Ishikawa (cell line): ENCODE measurements around the gene SH3RF3.

Experiments
- CEBPB ChIP-seq: IDR thresholded peaks from 2 replicates; pipeline ENCODE4 v1.6.1; 2012
- CREB1 ChIP-seq: IDR thresholded peaks from 2 replicates; pipeline ENCODE4 v1.6.1; 2012; ENCODE audit warnings: low read depth
- EGR1 ChIP-seq: IDR thresholded peaks from 2 replicates; pipeline ENCODE4 v1.6.1; 2012
- EP300 ChIP-seq: IDR thresholded peaks from 2 replicates; pipeline ENCODE4 v1.6.1; 2012; ENCODE audit warnings: borderline replicate concordance
- FOXM1 ChIP-seq: IDR thresholded peaks from 2 replicates; pipeline ENCODE4 v1.6.1; 2012; ENCODE audit warnings: low read depth, borderline replicate concordance
- NFIC ChIP-seq: IDR thresholded peaks from 2 replicates; pipeline ENCODE4 v1.6.1; 2012
- RAD21 ChIP-seq: IDR thresholded peaks from 2 replicates; pipeline ENCODE4 v1.6.1; 2012; ENCODE audit warnings: low read depth
- TAF1 ChIP-seq: IDR thresholded peaks from 2 replicates; pipeline ENCODE4 v1.6.1; 2012; ENCODE audit warnings: low read depth, mild to moderate bottlenecking
- TCF12 ChIP-seq: IDR thresholded peaks from 2 replicates; pipeline ENCODE4 v1.6.1; 2012; ENCODE audit warnings: low read depth
- TEAD4 ChIP-seq: IDR thresholded peaks from 2 replicates; pipeline ENCODE4 v1.6.1; 2012
- YY1 ChIP-seq: IDR thresholded peaks from 2 replicates; pipeline ENCODE4 v1.6.1; 2012; ENCODE audit warnings: low read depth
- ZBTB7A ChIP-seq: IDR thresholded peaks from 2 replicates; pipeline ENCODE4 v1.6.1; 2012; ENCODE audit warnings: low read depth
- TF ChIP-seq, protein P1 (sequence below): IDR thresholded peaks from 2 replicates; pipeline ENCODE4 v1.6.1; 2012
- TF ChIP-seq, protein P2 (sequence below): IDR thresholded peaks from 2 replicates; pipeline ENCODE4 v1.6.1; 2012
- TF ChIP-seq, protein P3 (sequence below): IDR thresholded peaks from 2 replicates; pipeline ENCODE4 v1.6.1; 2012; ENCODE audit warnings: low read depth, mild to moderate bottlenecking

SH3RF3 gene

DNA sequence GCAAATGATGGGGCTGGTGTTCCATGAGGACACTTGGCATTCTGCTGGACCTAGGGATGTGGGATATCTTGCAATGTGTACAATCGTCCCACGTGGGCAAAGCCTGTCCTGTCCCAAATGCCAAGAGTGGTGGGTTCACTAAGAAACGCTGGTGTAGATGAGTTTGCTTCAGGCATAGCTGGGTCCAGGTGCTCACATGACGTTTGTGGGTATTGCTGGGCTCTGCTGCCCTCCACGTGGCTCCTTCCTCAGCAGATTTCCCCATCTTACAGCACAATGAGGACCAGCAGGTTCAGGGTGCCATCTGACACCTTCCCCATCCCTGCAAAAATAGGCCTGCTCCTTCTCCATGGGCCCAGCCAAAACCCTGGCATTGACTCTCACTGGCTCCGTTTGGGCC lies 378.8 kb downstream of the SH3RF3 start:
- TF ChIP-seq TEAD4 (no peak), ZBTB7A (no peak)

DNA sequence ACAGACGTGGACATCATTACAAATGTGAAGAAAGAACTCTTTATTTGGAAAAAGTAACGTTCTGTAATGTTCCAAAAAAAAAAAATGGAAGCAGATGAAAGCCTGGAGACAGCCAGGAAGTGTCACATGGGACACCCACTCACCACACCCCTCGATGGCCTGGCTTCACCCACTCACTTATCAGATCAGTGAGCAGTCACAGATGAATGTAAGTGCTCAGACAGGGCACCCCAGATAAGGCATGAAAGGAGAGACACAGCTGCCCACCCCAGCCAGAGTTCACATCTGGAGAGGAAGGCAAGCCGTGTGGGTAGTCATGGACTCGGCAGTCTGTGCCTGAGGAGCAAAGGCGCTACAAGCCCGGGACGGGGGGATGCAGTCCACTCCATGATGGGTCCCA lies 379.6 kb downstream of the SH3RF3 start:
- no peak for TF ChIP-seq TEAD4
- TF ChIP-seq, protein P1, sequence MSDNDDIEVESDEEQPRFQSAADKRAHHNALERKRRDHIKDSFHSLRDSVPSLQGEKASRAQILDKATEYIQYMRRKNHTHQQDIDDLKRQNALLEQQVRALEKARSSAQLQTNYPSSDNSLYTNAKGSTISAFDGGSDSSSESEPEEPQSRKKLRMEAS: no peak
- no peak for TF ChIP-seq EP300
- no peak for TF ChIP-seq EGR1
- TF ChIP-seq CEBPB: no peak
- TF ChIP-seq, protein P2, sequence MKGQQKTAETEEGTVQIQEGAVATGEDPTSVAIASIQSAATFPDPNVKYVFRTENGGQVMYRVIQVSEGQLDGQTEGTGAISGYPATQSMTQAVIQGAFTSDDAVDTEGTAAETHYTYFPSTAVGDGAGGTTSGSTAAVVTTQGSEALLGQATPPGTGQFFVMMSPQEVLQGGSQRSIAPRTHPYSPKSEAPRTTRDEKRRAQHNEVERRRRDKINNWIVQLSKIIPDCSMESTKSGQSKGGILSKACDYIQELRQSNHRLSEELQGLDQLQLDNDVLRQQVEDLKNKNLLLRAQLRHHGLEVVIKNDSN: no peak
- TF ChIP-seq TAF1: no peak
- no peak for TF ChIP-seq YY1
- TF ChIP-seq CREB1: no peak
- TF ChIP-seq, protein P3, sequence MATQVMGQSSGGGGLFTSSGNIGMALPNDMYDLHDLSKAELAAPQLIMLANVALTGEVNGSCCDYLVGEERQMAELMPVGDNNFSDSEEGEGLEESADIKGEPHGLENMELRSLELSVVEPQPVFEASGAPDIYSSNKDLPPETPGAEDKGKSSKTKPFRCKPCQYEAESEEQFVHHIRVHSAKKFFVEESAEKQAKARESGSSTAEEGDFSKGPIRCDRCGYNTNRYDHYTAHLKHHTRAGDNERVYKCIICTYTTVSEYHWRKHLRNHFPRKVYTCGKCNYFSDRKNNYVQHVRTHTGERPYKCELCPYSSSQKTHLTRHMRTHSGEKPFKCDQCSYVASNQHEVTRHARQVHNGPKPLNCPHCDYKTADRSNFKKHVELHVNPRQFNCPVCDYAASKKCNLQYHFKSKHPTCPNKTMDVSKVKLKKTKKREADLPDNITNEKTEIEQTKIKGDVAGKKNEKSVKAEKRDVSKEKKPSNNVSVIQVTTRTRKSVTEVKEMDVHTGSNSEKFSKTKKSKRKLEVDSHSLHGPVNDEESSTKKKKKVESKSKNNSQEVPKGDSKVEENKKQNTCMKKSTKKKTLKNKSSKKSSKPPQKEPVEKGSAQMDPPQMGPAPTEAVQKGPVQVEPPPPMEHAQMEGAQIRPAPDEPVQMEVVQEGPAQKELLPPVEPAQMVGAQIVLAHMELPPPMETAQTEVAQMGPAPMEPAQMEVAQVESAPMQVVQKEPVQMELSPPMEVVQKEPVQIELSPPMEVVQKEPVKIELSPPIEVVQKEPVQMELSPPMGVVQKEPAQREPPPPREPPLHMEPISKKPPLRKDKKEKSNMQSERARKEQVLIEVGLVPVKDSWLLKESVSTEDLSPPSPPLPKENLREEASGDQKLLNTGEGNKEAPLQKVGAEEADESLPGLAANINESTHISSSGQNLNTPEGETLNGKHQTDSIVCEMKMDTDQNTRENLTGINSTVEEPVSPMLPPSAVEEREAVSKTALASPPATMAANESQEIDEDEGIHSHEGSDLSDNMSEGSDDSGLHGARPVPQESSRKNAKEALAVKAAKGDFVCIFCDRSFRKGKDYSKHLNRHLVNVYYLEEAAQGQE: no peak
- no peak for TF ChIP-seq ZBTB7A
- TF ChIP-seq RAD21: no peak
- no peak for TF ChIP-seq FOXM1
- no peak for TF ChIP-seq NFIC
- TF ChIP-seq TCF12: no peak

DNA sequence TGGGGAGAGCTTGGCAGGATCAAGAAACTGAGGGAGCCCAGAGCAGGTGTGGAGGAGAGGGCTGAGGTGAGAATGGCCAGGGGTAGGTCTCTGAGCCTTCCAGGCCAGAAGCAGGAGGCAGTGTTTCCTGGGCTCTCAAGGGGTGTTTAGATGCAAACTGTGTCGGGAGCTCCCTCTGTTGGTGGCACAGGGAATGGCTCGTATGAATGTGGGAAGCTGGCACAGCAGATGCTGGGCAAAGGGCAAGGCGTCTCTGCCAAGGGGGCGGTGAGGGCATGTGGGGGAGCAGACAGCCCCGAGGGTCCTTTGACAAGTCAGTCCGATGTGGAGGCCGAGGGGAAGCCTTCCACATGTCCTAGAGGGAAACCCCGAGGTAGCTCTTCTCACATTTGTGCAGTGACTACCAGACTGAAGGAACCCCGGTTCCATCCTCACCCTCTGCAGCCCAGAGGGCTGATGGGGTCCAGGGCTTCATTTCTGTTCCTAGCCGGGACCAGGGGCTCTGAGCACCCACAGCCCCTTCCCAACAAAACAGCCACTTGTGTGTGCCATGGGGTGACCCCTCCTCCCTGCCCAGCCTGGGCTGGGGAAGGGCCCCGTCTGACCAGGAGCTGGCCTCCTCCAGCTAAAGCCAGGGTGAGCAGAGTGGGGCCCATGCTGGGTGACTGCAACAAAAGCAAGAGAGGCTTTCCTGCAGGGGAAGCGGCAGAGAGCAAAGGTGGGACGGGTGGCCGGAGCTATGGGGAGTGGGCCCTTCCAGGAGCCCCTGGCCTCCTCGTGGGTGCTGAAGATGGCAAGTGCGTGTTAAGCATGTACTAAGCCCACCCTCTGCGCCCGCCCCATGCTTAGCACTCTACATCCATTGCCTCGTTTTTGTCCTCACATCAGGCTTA lies 381.4 kb downstream of the SH3RF3 start:
- TF ChIP-seq, protein P3: no peak
- peak; percentile 94 for TF ChIP-seq RAD21

DNA sequence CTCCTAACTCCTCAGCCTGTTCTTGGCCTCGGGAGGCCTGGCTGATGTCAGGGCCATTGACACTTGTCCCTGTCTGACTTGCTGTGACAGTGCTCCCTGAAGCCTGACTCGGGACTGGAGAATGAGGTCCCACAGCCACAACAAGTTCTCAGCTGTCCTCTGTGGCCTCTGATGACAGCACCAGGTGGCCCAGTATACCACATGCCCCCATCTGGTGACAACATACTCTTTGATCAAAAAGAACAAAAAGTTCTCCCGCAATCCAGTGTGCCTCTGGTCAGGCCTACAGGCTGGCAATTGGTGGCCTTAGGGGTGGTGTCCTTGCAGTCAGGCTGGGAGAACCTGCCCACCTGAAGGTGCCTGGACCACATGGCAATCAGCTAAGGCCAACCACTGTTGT lies 382.2 kb downstream of the SH3RF3 start:
- TF ChIP-seq, protein P1: no peak

DNA sequence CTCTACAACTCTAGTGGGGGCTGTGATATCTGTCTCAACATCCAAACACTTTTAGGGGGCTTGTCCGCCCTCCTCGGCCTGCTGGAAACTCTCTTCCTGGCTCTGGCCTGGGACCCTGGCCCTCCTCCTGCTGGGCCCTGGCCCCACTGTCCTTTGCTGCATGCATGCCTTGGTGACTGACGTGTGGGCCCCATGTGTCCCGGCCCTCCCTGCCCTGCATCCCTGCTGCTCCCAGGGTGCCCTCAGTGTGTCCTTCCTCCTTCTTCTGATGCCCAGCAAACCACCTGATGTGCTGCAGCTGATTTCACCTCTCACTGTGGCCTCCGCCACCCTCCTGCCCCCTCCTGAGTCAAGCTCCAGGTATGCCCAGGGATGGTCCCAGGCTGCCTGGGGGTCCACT lies 383.1 kb downstream of the SH3RF3 start:
- TF ChIP-seq CEBPB (no peak), YY1 (no peak), ZBTB7A (no peak), TAF1 (no peak), EGR1 (no peak), EP300 (no peak), FOXM1 (no peak), TEAD4 (no peak), TCF12 (no peak), RAD21 (no peak), NFIC (no peak), CREB1 (no peak)
- TF ChIP-seq, protein P3: no peak
- TF ChIP-seq, protein P1: no peak
- TF ChIP-seq, protein P2: no peak
